ENCODE measurements around the gene IFT25.
"Not testable (repeated sequence)": the region's sequence is repeated elsewhere in the genome, so short reads cannot be mapped to it uniquely, and the experiment has no call there.

DNA sequence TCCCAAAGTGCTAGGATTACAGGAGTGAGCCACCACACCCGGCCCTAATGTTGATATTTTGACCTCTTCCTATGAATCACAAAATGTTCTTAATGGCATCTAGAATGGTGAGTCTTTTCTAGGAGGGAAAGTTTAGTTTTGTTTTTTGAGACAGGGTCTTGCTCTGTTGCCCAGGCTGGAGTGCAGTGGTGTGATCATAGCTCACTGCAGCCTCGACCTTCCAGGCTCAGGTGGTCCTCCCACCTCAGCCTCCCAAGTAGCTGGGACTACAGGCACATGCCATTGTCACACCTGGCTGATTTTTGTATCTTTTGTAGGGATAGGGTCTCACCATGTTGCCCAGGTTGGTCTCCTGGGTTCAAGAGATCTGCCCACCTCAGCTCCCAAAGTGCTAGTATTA lies 23.8 kb upstream of the IFT25 start:
- TF ChIP-seq, protein P1, sequence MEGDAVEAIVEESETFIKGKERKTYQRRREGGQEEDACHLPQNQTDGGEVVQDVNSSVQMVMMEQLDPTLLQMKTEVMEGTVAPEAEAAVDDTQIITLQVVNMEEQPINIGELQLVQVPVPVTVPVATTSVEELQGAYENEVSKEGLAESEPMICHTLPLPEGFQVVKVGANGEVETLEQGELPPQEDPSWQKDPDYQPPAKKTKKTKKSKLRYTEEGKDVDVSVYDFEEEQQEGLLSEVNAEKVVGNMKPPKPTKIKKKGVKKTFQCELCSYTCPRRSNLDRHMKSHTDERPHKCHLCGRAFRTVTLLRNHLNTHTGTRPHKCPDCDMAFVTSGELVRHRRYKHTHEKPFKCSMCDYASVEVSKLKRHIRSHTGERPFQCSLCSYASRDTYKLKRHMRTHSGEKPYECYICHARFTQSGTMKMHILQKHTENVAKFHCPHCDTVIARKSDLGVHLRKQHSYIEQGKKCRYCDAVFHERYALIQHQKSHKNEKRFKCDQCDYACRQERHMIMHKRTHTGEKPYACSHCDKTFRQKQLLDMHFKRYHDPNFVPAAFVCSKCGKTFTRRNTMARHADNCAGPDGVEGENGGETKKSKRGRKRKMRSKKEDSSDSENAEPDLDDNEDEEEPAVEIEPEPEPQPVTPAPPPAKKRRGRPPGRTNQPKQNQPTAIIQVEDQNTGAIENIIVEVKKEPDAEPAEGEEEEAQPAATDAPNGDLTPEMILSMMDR (IDR thresholded peaks at IDR 0.05): not testable (repeated sequence)
- not testable (repeated sequence) for TF ChIP-seq POLR2A (IDR thresholded peaks at IDR 0.05)
